Thyroid gland (tissue), 4 donors: ENCODE results near the gene NR5A2.

Source experiments
- POLR2A ChIP-seq, 2 donors: fragments of 450-650 bp; IDR thresholded peaks; one replicate each; pipeline ENCODE4 v1.6.1; 2017; ENCODE audit warnings: antibody characterized with exemption in 2 of 2, mild to moderate bottlenecking in 2 of 2, moderate library complexity in 1 of 2
- TF ChIP-seq, protein P1 (sequence below), 6 experiments: fragments of 200-600 bp in 3 of 6; fragments of 450-650 bp in 3 of 6; sonication (generic) in 3 of 6; IDR thresholded peaks; one replicate each; pipeline ENCODE4 v1.5.1; 2016 to 2019; ENCODE audit warnings: antibody characterized with exemption in 6 of 6, mild to moderate bottlenecking in 2 of 6, inconsistent platforms in 1 of 6, moderate library complexity in 1 of 6

DNA sequence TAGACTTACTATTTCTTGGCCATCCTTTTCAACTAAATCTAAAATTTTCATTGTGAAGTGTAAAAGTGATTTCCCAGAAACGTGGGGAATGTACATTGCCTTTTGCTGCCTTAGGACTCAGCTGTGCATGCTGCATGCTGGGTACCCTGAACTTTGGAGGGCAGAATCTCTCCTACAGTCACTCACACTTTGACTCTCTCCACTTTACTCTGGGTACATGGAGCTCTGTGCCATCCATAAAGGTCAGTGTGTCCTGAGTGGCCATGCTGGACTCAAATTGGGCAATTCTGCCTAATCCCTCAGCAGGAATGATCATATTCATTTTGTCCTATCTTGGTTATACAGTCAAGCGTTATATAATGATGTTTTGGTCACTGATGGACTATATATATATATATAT, 105.6 kb downstream of the NR5A2 start:
- TF ChIP-seq, protein P1, sequence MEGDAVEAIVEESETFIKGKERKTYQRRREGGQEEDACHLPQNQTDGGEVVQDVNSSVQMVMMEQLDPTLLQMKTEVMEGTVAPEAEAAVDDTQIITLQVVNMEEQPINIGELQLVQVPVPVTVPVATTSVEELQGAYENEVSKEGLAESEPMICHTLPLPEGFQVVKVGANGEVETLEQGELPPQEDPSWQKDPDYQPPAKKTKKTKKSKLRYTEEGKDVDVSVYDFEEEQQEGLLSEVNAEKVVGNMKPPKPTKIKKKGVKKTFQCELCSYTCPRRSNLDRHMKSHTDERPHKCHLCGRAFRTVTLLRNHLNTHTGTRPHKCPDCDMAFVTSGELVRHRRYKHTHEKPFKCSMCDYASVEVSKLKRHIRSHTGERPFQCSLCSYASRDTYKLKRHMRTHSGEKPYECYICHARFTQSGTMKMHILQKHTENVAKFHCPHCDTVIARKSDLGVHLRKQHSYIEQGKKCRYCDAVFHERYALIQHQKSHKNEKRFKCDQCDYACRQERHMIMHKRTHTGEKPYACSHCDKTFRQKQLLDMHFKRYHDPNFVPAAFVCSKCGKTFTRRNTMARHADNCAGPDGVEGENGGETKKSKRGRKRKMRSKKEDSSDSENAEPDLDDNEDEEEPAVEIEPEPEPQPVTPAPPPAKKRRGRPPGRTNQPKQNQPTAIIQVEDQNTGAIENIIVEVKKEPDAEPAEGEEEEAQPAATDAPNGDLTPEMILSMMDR (IDR thresholded peaks at IDR 0.05), result no peak
- TF ChIP-seq POLR2A (IDR thresholded peaks at IDR 0.05), result no peak
